Neural crest cell (in vitro differentiated cells): Measurements from ENCODE around the gene NAIF1. TPM values are rescaled to one million over a fixed set of nuclear protein-coding genes. Genes with fewer than 3 reads are reported as not detected.
"Not testable (repeated sequence)": the region's sequence is repeated elsewhere in the genome, so short reads cannot be mapped to it uniquely, and the experiment has no call there.

Experiments used
- DNase-seq: peaks from one replicate; pipeline ENCODE4 v3.0.0; 2021; ENCODE audit warnings: low read depth, mixed read lengths, low spot score
- H3K27ac Mint-ChIP-seq: one replicate; pipeline ENCODE4 v1.8.0; 2021; ENCODE audit warnings: mild to moderate bottlenecking, mixed read lengths; ENCODE audit not compliant: unreplicated experiment
- H3K27me3 Mint-ChIP-seq: 2 replicates; pipeline ENCODE4 v1.8.0; 2021; ENCODE audit warnings: low read depth, mild to moderate bottlenecking, mixed read lengths
- H3K36me3 Mint-ChIP-seq: 2 replicates; pipeline ENCODE4 v1.8.0; 2021; ENCODE audit warnings: low read depth, mild to moderate bottlenecking, mixed read lengths
- H3K4me1 Mint-ChIP-seq: 2 replicates; pipeline ENCODE4 v1.8.0; 2021; ENCODE audit warnings: mixed read lengths
- H3K4me3 Mint-ChIP-seq: one replicate; pipeline ENCODE4 v1.8.0; 2021; ENCODE audit warnings: mild to moderate bottlenecking, mixed read lengths
- H3K9me3 Mint-ChIP-seq: 2 replicates; pipeline ENCODE4 v1.8.0; 2021; ENCODE audit warnings: mixed read lengths
- total RNA-seq: library from RNA; stranded (reverse); gene quantifications from 2 replicates; pipeline ENCODE4 v1.2.1, GENCODE V29; 2021
- TF ChIP-seq, protein P1 (sequence below): fragments of 200-600 bp; sonication (generic); conservative IDR thresholded peaks from 2 replicates; pipeline ENCODE4 v1.5.0; 2021; ENCODE audit warnings: antibody characterized with exemption, mild to moderate bottlenecking

The NAIF1 gene
- total RNA-seq, 1 donor from 2014 or later = 11.8 TPM

DNA sequence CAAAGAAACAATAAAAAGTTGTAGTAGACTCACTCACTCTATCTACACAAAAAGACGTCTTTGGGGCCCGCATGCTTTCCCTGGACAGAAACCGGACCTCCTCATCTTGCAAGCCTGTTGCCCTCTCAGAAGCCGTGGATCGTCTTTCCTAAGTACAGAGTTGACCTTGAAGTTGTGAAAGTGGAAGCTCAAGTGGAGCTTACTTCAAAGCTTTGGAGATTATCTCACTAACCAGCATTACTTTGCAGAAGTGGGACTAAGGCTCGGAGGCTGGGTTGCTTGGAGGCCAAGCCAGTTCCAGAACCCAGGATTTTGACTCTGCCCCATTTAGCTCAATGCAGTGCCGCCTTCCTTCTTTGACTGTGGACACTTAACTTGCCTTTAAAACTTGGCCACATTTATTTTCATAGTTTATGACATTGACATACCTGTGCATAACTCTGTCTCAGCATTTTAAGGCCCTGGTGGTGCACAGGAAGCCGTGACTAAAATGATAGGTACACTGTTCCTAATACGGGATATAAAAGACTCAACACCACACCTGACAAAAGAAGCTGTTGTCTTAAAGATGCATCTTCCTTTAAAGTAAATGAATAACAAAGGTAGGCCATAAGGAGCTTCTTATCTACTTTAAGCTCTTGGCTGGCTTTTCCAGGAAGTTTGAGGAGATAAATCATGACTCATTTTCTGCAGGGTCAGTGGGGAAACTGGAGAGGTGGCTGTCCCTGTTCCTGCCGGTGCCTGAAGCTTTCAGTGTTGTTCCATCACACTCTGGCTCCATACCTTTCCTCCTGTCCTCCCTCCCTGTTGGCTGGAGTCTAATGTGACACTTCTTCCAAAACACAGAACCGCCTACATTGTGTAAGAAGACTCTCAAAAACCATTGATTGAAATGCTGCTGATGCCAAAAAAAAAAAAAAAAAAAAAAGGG, 11.6 kb upstream of the NAIF1 start:
- DNase-seq = no peak
- Mint-ChIP-seq H3K27ac (no peak overlapping the region), H3K9me3 (no peaks in the 10 kb centered on the region), H3K4me3 (no peak overlapping the region), H3K27me3 (no peaks in the 10 kb centered on the region), H3K4me1 (peaks cover 27% of the 10 kb centered on the region), H3K36me3 (no peaks in the 10 kb centered on the region)
- TF ChIP-seq, protein P1, sequence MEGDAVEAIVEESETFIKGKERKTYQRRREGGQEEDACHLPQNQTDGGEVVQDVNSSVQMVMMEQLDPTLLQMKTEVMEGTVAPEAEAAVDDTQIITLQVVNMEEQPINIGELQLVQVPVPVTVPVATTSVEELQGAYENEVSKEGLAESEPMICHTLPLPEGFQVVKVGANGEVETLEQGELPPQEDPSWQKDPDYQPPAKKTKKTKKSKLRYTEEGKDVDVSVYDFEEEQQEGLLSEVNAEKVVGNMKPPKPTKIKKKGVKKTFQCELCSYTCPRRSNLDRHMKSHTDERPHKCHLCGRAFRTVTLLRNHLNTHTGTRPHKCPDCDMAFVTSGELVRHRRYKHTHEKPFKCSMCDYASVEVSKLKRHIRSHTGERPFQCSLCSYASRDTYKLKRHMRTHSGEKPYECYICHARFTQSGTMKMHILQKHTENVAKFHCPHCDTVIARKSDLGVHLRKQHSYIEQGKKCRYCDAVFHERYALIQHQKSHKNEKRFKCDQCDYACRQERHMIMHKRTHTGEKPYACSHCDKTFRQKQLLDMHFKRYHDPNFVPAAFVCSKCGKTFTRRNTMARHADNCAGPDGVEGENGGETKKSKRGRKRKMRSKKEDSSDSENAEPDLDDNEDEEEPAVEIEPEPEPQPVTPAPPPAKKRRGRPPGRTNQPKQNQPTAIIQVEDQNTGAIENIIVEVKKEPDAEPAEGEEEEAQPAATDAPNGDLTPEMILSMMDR = no peak

DNA sequence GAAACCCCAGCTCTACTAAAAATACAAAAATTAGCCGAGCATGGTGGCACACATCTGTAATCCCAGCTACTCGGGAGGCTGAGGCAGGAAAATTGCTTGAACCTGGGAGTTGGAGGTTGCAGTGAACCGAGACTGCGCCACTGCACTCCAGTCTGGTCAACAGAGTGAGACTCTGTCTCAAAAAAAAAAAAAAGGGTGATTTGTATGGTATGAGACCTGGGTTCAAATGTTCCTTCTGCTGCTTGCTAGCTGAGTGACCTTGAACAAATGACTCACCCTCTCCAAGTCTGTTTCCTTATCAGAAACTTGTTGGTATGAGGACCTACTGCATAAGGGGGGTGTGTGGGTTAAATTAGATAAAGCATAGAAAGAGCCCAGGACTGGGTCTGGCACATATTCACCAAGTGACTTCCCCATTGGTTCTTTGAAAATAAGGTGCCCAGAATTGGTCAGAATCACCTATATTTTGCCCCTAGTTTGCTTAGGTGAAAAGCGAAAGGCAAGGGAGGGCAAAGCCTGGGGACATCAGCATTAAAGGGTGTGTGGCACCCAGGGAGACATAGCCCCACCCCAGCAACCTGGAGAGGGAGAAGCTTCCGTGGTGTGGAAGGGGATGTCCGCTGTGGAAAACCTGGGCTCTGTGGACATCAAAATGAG, 10.9 kb upstream of the NAIF1 start:
- no peaks in the 10 kb centered on the region for H3K27me3 Mint-ChIP-seq

DNA sequence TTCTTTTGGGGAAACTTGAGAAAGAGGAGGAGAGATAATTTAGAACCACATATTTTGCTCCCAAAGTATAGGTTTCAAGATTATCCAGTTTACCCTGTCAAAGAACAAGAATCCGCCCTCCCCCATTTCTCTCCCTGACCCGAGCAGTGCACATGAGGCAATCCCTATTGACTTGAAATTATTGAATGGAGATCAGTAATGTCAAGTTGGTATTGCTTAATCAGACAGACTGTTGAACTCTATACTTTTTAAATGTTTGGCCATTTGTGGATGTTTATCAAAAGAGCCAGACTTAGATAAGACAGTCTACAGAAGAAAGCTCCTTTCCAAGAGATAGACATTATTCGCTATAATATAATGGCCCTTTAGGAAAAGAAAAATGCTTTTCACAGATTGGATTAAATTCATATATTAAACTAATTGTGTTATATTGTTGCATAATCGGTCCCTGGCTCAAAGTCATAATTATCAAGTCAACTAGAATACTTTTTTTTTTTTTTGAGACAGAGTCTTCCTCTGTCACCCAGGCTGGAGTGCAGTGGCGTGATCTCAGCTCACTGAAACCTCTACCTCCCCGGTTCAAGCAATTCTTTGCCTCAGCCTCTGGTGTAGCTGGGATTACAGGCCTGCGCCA, 6.2 kb upstream of the NAIF1 start:
- no peaks in the 10 kb centered on the region for H3K9me3 Mint-ChIP-seq
- H3K27ac Mint-ChIP-seq = no peak overlapping the region
- DNase-seq = no peak
- H3K27me3 Mint-ChIP-seq = no peaks in the 10 kb centered on the region
- H3K36me3 Mint-ChIP-seq = no peaks in the 10 kb centered on the region
- TF ChIP-seq, protein P1 = no peak
- H3K4me1 Mint-ChIP-seq = peaks cover 29% of the 10 kb centered on the region
- H3K4me3 Mint-ChIP-seq = peak overlapping the region; percentile 21

More for the DNA sequence above, 10.9 kb upstream of the NAIF1 start:
- H3K36me3 Mint-ChIP-seq = no peaks in the 10 kb centered on the region
- DNase-seq = no peak
- no peak overlapping the region for H3K4me3 Mint-ChIP-seq
- peaks cover 30% of the 10 kb centered on the region for H3K4me1 Mint-ChIP-seq
- no peaks in the 10 kb centered on the region for H3K9me3 Mint-ChIP-seq
- no peak overlapping the region for H3K27ac Mint-ChIP-seq
- TF ChIP-seq, protein P1 = no peak

DNA sequence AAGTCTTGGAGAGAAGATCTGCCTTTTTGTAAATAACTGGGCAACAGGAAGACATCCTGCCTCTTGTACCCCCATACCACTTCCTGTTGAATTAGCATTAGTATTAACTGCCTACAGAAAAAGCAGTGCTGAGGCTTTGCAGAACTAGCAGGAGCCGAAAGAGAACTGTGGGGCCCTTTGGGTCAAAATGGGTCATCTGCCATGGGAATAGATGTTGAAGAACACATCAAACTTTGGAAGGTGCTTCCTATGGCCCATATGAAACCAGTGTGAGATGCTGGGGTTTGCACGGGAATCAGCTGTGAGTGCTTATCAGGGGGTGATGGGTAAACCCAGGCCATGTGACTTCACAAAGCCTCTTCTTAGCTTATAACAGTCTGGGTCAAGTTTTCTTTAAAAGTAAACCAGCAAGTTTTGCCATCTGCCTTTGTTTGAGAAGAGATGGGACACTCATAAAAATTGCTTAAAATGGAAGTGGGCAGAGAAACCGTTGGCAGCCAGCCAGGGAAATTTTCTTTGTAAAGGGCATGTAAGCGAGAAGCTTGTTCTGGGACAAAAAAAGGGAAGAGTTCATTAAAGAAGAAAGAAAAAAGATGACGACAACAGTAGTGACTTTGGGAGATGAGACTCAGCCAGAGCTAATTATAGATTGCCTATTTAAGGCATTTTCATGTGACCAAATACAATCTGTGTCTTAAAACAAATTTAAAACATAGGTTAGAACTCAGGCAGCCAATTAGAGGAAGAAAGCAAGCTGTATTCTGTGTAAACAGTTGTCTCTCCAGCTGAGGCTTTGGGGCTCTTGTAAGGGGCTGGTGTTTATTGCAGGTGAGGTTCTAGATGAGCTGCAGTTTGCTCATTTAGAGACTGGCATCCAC, 5.3 kb upstream of the NAIF1 start:
- no peak for DNase-seq
- Mint-ChIP-seq H3K27ac (no peak overlapping the region), H3K9me3 (no peaks in the 10 kb centered on the region), H3K36me3 (no peaks in the 10 kb centered on the region), H3K4me1 (peaks cover 29% of the 10 kb centered on the region), H3K27me3 (no peaks in the 10 kb centered on the region), H3K4me3 (peak overlapping the region; percentile 56)
- TF ChIP-seq, protein P1 = no peak

DNA sequence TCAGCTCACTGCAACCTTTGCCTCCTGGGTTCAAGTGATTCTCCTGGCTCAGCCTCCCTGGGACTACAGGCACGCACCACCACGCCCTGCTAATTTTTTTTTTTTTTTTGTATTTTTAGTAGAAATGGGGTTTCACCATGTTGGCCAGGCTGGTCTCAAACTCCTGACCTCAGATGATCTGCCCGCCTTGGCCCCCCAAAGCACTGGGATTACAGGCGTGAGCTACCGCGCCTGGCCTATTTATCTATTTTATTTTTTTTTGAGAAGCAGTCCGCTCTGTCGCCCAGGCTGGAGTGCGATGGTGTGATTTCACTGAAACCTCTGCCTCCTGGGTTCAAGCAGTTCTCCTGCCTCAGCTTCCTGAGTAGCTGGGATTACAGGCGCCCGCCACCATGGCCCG, 4.4 kb upstream of the NAIF1 start:
- H3K27ac Mint-ChIP-seq, H3K27me3 Mint-ChIP-seq, H3K9me3 Mint-ChIP-seq, H3K36me3 Mint-ChIP-seq, DNase-seq: not testable (repeated sequence)
- Mint-ChIP-seq H3K4me3 (peak overlapping the region; percentile 22), H3K4me1 (peaks cover 29% of the 10 kb centered on the region)
